Progenitor cell of endocrine pancreas (in vitro differentiated cells): ENCODE measurements around the gene PLEKHM3. TPM values are rescaled to one million over a fixed set of nuclear protein-coding genes. Genes with fewer than 3 reads are reported as not detected.

ENCODE experiments used
- DNase-seq: peaks from one replicate; pipeline ENCODE4 v3.0.0; 2021; ENCODE audit warnings: low spot score; ENCODE audit not compliant: unreplicated experiment
- H3K27ac Mint-ChIP-seq: 2 replicates; pipeline ENCODE4 v1.8.0; 2021; ENCODE audit warnings: mild to moderate bottlenecking, moderate library complexity, mixed read lengths
- H3K27me3 Mint-ChIP-seq: 2 replicates; pipeline ENCODE4 v1.8.0; 2021; ENCODE audit warnings: mixed read lengths
- H3K36me3 Mint-ChIP-seq: 2 replicates; pipeline ENCODE4 v1.8.0; 2022; ENCODE audit warnings: mixed read lengths; ENCODE audit not compliant: insufficient read depth
- H3K4me1 Mint-ChIP-seq: 2 replicates; pipeline ENCODE4 v1.8.0; 2021; ENCODE audit warnings: low read depth, mixed read lengths
- H3K4me3 Mint-ChIP-seq: 2 replicates; pipeline ENCODE4 v1.8.0; 2021; ENCODE audit warnings: low read depth, mild to moderate bottlenecking, moderate library complexity, mixed read lengths
- H3K9me3 Mint-ChIP-seq: 2 replicates; pipeline ENCODE4 v1.8.0; 2021; ENCODE audit warnings: low read depth, mixed read lengths
- CTCF ChIP-seq: fragments of 200-600 bp; sonication (generic); IDR thresholded peaks from one replicate; pipeline ENCODE4 v1.5.0; 2021; ENCODE audit warnings: antibody characterized with exemption, mild to moderate bottlenecking; ENCODE audit not compliant: unreplicated experiment
- total RNA-seq: library from RNA; stranded (reverse); gene quantifications from 2 replicates; pipeline ENCODE4 v1.2.1, GENCODE V29; 2021

Gene PLEKHM3
- total RNA-seq, 1 donor from 2014 or later: 19.2 TPM

GRCh38 chr2:207833251-207833751, 192.0 kb downstream of the PLEKHM3 start:
- peak overlapping the region; percentile 79 for H3K27ac Mint-ChIP-seq
- TF ChIP-seq CTCF: no peak

GRCh38 chr2:207831584-207832248, 193.6 kb downstream of the PLEKHM3 start:
- Mint-ChIP-seq H3K36me3 (peaks cover 7% of the 10 kb centered on the region), H3K27ac (peak overlapping the region; percentile 93), H3K9me3 (no peaks in the 10 kb centered on the region), H3K4me1 (peaks cover 49% of the 10 kb centered on the region), H3K4me3 (no peak overlapping the region), H3K27me3 (no peaks in the 10 kb centered on the region)
- DNase-seq: no peak
- TF ChIP-seq CTCF: no peak

More at GRCh38 chr2:207833251-207833751, 192.0 kb downstream of the PLEKHM3 start:
- no peak for DNase-seq
- H3K4me3 Mint-ChIP-seq: no peak overlapping the region
- H3K9me3 Mint-ChIP-seq: no peaks in the 10 kb centered on the region
- peaks cover 48% of the 10 kb centered on the region for H3K4me1 Mint-ChIP-seq
- H3K27me3 Mint-ChIP-seq: no peaks in the 10 kb centered on the region
- peaks cover 1% of the 10 kb centered on the region for H3K36me3 Mint-ChIP-seq

GRCh38 chr2:207830778-207831438, 194.4 kb downstream of the PLEKHM3 start:
- Mint-ChIP-seq H3K36me3 (peaks cover 7% of the 10 kb centered on the region), H3K9me3 (no peaks in the 10 kb centered on the region), H3K27ac (peak overlapping the region; percentile 93), H3K4me3 (no peak overlapping the region), H3K27me3 (no peaks in the 10 kb centered on the region), H3K4me1 (peaks cover 46% of the 10 kb centered on the region)
- TF ChIP-seq CTCF: no peak
- DNase-seq: no peak

GRCh38 chr2:207828361-207829057, 196.8 kb downstream of the PLEKHM3 start:
- Mint-ChIP-seq H3K4me1 (peaks cover 50% of the 10 kb centered on the region), H3K4me3 (no peak overlapping the region), H3K27ac (peak overlapping the region; percentile 70), H3K9me3 (no peaks in the 10 kb centered on the region), H3K27me3 (no peaks in the 10 kb centered on the region), H3K36me3 (peaks cover 7% of the 10 kb centered on the region)
- TF ChIP-seq CTCF: no peak
- no peak for DNase-seq

- DNase-seq: no peak
Measured at GRCh38 chr2:207825978-207826377, 199.3 kb downstream of the PLEKHM3 start.

More at GRCh38 chr2:207825978-207826377, 199.3 kb downstream of the PLEKHM3 start:
- Mint-ChIP-seq H3K4me1 (peaks cover 48% of the 10 kb centered on the region), H3K27ac (peak overlapping the region; percentile 7), H3K36me3 (peaks cover 7% of the 10 kb centered on the region), H3K27me3 (no peaks in the 10 kb centered on the region), H3K9me3 (no peaks in the 10 kb centered on the region), H3K4me3 (no peak overlapping the region)
- no peak for TF ChIP-seq CTCF
